GM23338 (cell line): Measurements from ENCODE around the gene XRRA1.

Experiments used
- CREB1 ChIP-seq: fragments of 250-450 bp; sonication (Bioruptor Pico); IDR thresholded peaks from 2 replicates; pipeline ENCODE4 v1.5.0; 2020; ENCODE audit warnings: low read depth, mild to moderate bottlenecking, moderate library complexity
- CTCF ChIP-seq, 2 experiments: fragments of 200-600 bp in 1 of 2; sonication (generic) in 1 of 2; conservative IDR thresholded peaks; 2 replicates each; pipeline versions ENCODE4 v1.5.1 to v1.6.1; 2016 to 2017; ENCODE audit warnings: antibody characterized with exemption in 2 of 2, low read depth in 2 of 2, mild to moderate bottlenecking in 2 of 2, moderate library complexity in 1 of 2
- EZH2 ChIP-seq: fragments of 200-600 bp; sonication (generic); IDR thresholded peaks from one replicate; pipeline ENCODE4 v1.8.0; 2017; ENCODE audit warnings: antibody characterized with exemption, mild to moderate bottlenecking, low read depth; ENCODE audit not compliant: unreplicated experiment
- EZH2phosphoT487 ChIP-seq: fragments of 200-600 bp; sonication (generic); IDR thresholded peaks from one replicate; pipeline ENCODE4 v1.8.1; 2018; ENCODE audit warnings: antibody characterized with exemption; ENCODE audit not compliant: unreplicated experiment
- JUNB ChIP-seq: IDR thresholded peaks from one replicate; pipeline ENCODE4 v1.6.1; 2016; ENCODE audit warnings: antibody characterized with exemption; ENCODE audit not compliant: unreplicated experiment
- POLR2AphosphoS5 ChIP-seq: IDR thresholded peaks from 2 replicates; pipeline ENCODE4 v1.6.1; 2016; ENCODE audit warnings: antibody characterized with exemption, low read depth
- REST ChIP-seq: IDR thresholded peaks from one replicate; pipeline ENCODE4 v1.6.1; 2018; ENCODE audit warnings: antibody characterized with exemption; ENCODE audit not compliant: unreplicated experiment
- STAT1 ChIP-seq: IDR thresholded peaks from one replicate; pipeline ENCODE4 v1.6.1; 2016; ENCODE audit warnings: antibody characterized with exemption; ENCODE audit not compliant: unreplicated experiment
- ZNF114 ChIP-seq: fragments of 250-450 bp; sonication (Bioruptor Pico); IDR thresholded peaks from 2 replicates; pipeline ENCODE4 v1.5.0; 2020; ENCODE audit warnings: mild to moderate bottlenecking, moderate library complexity

- no peak for TF ChIP-seq ZNF114 (CRISPR knock-in tag)
- no peak for TF ChIP-seq STAT1
- no peak for TF ChIP-seq CTCF (conservative IDR thresholded peaks at IDR 0.05; ENCODE audit: low read depth in 2 of 2)
- no peak for TF ChIP-seq REST
- TF ChIP-seq POLR2AphosphoS5 = no peak
- no peak for TF ChIP-seq EZH2
- no peak for TF ChIP-seq EZH2phosphoT487
- no peak for TF ChIP-seq JUNB
- TF ChIP-seq CREB1 (CRISPR knock-in tag) = no peak
Measured at GRCh38 chr11:74990941-74991340, 42.0 kb upstream of the XRRA1 start.
